HG03457 (cell line): Measurements from ENCODE around the gene MAGEB1.

Source experiments
- ATAC-seq: cut with Tn5 transposase; IDR thresholded peaks from one replicate; pipeline ENCODE4 v1.9.1; 2021; ENCODE audit warnings: moderate number of reproducible peaks; ENCODE audit not compliant: unreplicated experiment

Gene MAGEB1

GRCh38 chrX:30296408-30297254 is 49.7 kb downstream of the MAGEB1 start:
- ATAC-seq: no peak

- ATAC-seq: no peak
These were observed 54.3 kb downstream of the MAGEB1 start for GRCh38 chrX:30301208-30301607.
